Stomach (tissue), 9 donors: ENCODE results near the gene SCN4A. TPM values are rescaled to one million over a fixed set of nuclear protein-coding genes. Genes with fewer than 3 reads are reported as not detected.
"Not testable (repeated sequence)": the region's sequence is repeated elsewhere in the genome, so short reads cannot be mapped to it uniquely, and the experiment has no call there.

Experiments
- DNase-seq, 2 donors: peaks; one replicate each; pipeline versions ENCODE4 v3.0.0 to v3.0.0-alpha.2; 2013 to 2019
- H3K27ac ChIP-seq, 5 donors: fragments of 200-600 bp in 4 of 5; sonication (generic) in 4 of 5; one replicate each; pipeline ENCODE4 v1.5.1; 2013 to 2019; ENCODE audit warnings: mild to moderate bottlenecking in 1 of 5, moderate library complexity in 1 of 5
- H3K27me3 ChIP-seq, 3 donors: fragments of 200-600 bp; sonication (generic); one replicate each; pipeline ENCODE4 v1.5.1; 2017 to 2019; ENCODE audit warnings: mixed run types in 1 of 3
- H3K36me3 ChIP-seq, 4 donors: fragments of 200-600 bp; sonication (generic); 1 replicate in 3 of 4; 2 replicates in 1 of 4; pipeline ENCODE4 v1.5.1; 2016 to 2019
- H3K4me1 ChIP-seq, 4 donors: fragments of 200-600 bp; sonication (generic); one replicate each; pipeline ENCODE4 v1.5.1; 2016 to 2019
- H3K4me3 ChIP-seq, 4 donors: fragments of 200-600 bp; sonication (generic) in 3 of 4; one replicate each; pipeline ENCODE4 v1.5.1; 2016 to 2019; ENCODE audit warnings: mild to moderate bottlenecking in 1 of 4
- H3K9me3 ChIP-seq, 4 donors: fragments of 200-600 bp; sonication (generic); one replicate each; pipeline ENCODE4 v1.5.1; 2016 to 2019
- CTCF ChIP-seq, 7 experiments: fragments of 450-650 bp in 4 of 7; fragments of 200-600 bp in 3 of 7; sonication (generic) in 3 of 7; IDR thresholded peaks; one replicate each; pipeline ENCODE4 v1.5.1; 2016 to 2019; ENCODE audit warnings: antibody characterized with exemption in 7 of 7, control low read depth in 2 of 7, mild to moderate bottlenecking in 1 of 7
- EP300 ChIP-seq: sonication (generic); formaldehyde crosslinking; IDR thresholded peaks from one replicate; pipeline ENCODE4 v1.6.1; 2017; ENCODE audit warnings: antibody characterized with exemption
- POLR2A ChIP-seq, 4 donors: fragments of 450-650 bp; IDR thresholded peaks; one replicate each; pipeline ENCODE4 v1.6.1; 2016; ENCODE audit warnings: antibody characterized with exemption in 4 of 4, control low read depth in 2 of 4, mild to moderate bottlenecking in 1 of 4, moderate library complexity in 1 of 4
- POLR2AphosphoS5 ChIP-seq, 3 donors: sonication (generic); formaldehyde crosslinking; IDR thresholded peaks; one replicate each; pipeline ENCODE4 v1.6.1; 2016; ENCODE audit warnings: antibody characterized with exemption in 3 of 3
- WGBS, 5 donors: extraction: QIAGEN DNeasy Blood & Tissue Kit in 3 of 5; methylation state at CpG; one replicate each; pipeline versions ENCODE4 v1.1.5 to v1.1.7; 2013 to 2018; 5-methylcytosine and 5-hydroxymethylcytosine counted together
- intact Hi-C: fragments of 100-400 bp; cut with DNase I; formaldehyde crosslinking; loops from one replicate; pipeline ENCODE4 v1.15.1; 2023; ENCODE audit warnings: low total_unique reads
- polyA plus RNA-seq, 3 donors: library from polyadenylated mRNA; stranded (reverse); fragments of 200-250 nt; gene quantifications; one replicate each; pipeline ENCODE4 v1.2.3, GENCODE V29; 2013
- total RNA-seq, 5 donors: library from RNA; depleted of rRNA; stranded (reverse); fragments of >200 nt; gene quantifications; one replicate each; pipeline versions ENCODE4 v1.1.0 to v1.2.3, GENCODE V29; 2014 to 2016
- donor health status: healthy with polysubstance abuse.
- donor health status: Bipolar disorder and iron deficiency.
- donor health status: healthy.

Gene SCN4A
- total and polyA plus RNA-seq, 8 donors: 0.05 to 2.7 (median 0.74) TPM; not detected in 2

GRCh38 chr17:63919311-63919723, 53.4 kb downstream of the SCN4A start:
- H3K27ac ChIP-seq: no peak overlapping the region
- 42 to 48% (median 44%) methylated on average over 8 of the region's 8 CpGs for WGBS, 5 donors
- no peak for TF ChIP-seq POLR2A (IDR thresholded peaks at IDR 0.05)
- no peak for TF ChIP-seq EP300
- TF ChIP-seq CTCF (IDR thresholded peaks at IDR 0.05): peak in 6 of 7 experiments; percentile 86 to 98 (median 93)
- no peak for TF ChIP-seq POLR2AphosphoS5 (IDR thresholded peaks at IDR 0.05)
- peaks cover 0 to 19% (median 3%) of the 10 kb centered on the region in 3 donors for H3K27me3 ChIP-seq
- H3K9me3 ChIP-seq: no peaks in the 10 kb centered on the region
- DNase-seq: peak; percentile 63 to 83
- H3K4me1 ChIP-seq: peaks cover 0 to 4% (median 0%) of the 10 kb centered on the region in 4 donors
- H3K4me3 ChIP-seq: no peak overlapping the region
- no peaks in the 10 kb centered on the region for H3K36me3 ChIP-seq
- intact Hi-C loops: loop anchor here (10.0 kb wide), 1 partner anchor 215 kb away; the partner anchor contains the start of gene ERN1

GRCh38 chr17:63918789-63919305, 53.9 kb downstream of the SCN4A start, which contains the start of gene GH1:
Gene GH1, minus strand, starts transcription at chr17:63918839. Its CDS starts 63 bp downstream, at chr17:63918776.
- H3K4me3 ChIP-seq, H3K4me1 ChIP-seq, H3K9me3 ChIP-seq, DNase-seq, H3K27ac ChIP-seq, H3K36me3 ChIP-seq: not testable (repeated sequence)
- peaks cover 0 to 19% (median 3%) of the 10 kb centered on the region in 3 donors for H3K27me3 ChIP-seq
- intact Hi-C loops: loop anchor here (10.0 kb wide), 1 partner anchor 216 kb away; the partner anchor contains the start of gene ERN1
- WGBS, 5 donors: 44 to 51% (median 46%) methylated on average over 10 of the region's 10 CpGs

DNA sequence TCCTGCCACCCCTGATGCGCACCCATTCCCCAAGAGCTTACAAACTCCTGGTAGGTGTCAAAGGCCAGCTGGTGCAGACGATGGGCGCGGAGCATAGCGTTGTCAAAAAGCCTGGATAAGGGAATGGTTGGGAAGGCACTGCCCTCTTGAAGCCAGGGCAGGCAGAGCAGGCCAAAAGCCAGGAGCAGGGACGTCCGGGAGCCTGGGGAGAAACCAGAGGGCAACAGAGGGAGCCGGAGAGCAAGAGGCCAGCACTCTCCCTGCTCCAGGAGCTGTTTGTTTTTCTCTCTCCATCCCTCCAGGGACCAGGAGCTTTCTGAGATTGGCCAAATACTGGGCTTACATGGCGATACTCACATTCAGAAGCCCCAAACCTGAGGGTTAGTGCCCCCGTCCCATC, 54.4 kb downstream of the SCN4A start:
- intact Hi-C loops: loop anchor here (10.0 kb wide), 1 partner anchor 216 kb away; the partner anchor contains the start of gene ERN1
- 40 to 61% (median 51%) methylated on average over 7 to 10 of the region's 10 CpGs for WGBS, 5 donors
- DNase-seq: no peak

DNA sequence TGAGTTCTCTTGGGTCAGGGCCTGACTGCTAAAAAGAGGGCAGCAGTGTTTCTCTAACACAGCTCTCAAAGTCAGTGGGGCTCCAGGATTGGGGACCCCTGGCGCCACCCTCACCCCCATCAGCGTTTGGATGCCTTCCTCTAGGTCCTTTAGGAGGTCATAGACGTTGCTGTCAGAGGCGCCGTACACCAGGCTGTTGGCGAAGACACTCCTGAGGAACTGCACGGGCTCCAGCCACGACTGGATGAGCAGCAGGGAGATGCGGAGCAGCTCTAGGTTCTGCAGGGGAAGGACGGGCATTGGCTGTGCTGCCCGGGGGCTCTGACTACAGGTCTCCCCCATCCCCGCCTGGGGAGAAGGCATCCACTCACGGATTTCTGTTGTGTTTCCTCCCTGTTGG, 55.1 kb downstream of the SCN4A start:
- H3K4me3 ChIP-seq: no peak overlapping the region
- no peaks in the 10 kb centered on the region for H3K36me3 ChIP-seq
- H3K9me3 ChIP-seq: no peaks in the 10 kb centered on the region
- H3K27ac ChIP-seq: no peak overlapping the region
- WGBS, 5 donors: 69 to 88% (median 72%) methylated on average over 9 to 13 of the region's 13 CpGs
- peaks cover 0 to 4% (median 0%) of the 10 kb centered on the region in 4 donors for H3K4me1 ChIP-seq
- DNase-seq: no peak
- H3K27me3 ChIP-seq: peaks cover 0 to 19% (median 3%) of the 10 kb centered on the region in 3 donors
- intact Hi-C loops: loop anchor here (10.0 kb wide), 1 partner anchor 217 kb away; the partner anchor contains the start of gene ERN1
- TF ChIP-seq EP300: no peak
- no peak for TF ChIP-seq POLR2AphosphoS5 (IDR thresholded peaks at IDR 0.05)
- no peak for TF ChIP-seq CTCF (IDR thresholded peaks at IDR 0.05)
- no peak for TF ChIP-seq POLR2A (IDR thresholded peaks at IDR 0.05)

More for the DNA sequence above, 54.4 kb downstream of the SCN4A start:
- no peaks in the 10 kb centered on the region for H3K9me3 ChIP-seq
- peaks cover 0 to 19% (median 3%) of the 10 kb centered on the region in 3 donors for H3K27me3 ChIP-seq
- H3K27ac ChIP-seq: no peak overlapping the region
- H3K36me3 ChIP-seq: no peaks in the 10 kb centered on the region
- H3K4me3 ChIP-seq: no peak overlapping the region
- TF ChIP-seq POLR2A (IDR thresholded peaks at IDR 0.05) (no peak), EP300 (no peak), CTCF (IDR thresholded peaks at IDR 0.05) (no peak), POLR2AphosphoS5 (IDR thresholded peaks at IDR 0.05) (no peak)
- H3K4me1 ChIP-seq: peaks cover 0 to 4% (median 0%) of the 10 kb centered on the region in 4 donors

DNA sequence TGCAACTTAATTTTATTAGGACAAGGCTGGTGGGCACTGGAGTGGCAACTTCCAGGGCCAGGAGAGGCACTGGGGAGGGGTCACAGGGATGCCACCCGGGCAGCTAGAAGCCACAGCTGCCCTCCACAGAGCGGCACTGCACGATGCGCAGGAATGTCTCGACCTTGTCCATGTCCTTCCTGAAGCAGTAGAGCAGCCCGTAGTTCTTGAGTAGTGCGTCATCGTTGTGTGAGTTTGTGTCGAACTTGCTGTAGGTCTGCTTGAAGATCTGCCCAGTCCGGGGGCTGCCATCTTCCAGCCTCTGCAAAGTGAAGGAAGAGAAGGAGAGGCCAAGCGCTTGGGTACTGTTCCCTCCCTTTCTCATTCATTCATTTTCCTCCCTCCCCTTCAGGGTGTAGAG, 55.5 kb downstream of the SCN4A start:
- not testable (repeated sequence) for DNase-seq

More for the DNA sequence above, 55.5 kb downstream of the SCN4A start:
- peaks cover 0 to 19% (median 3%) of the 10 kb centered on the region in 3 donors for H3K27me3 ChIP-seq
- not testable (repeated sequence) for H3K4me3 ChIP-seq, H3K36me3 ChIP-seq, H3K4me1 ChIP-seq, H3K27ac ChIP-seq, H3K9me3 ChIP-seq
- intact Hi-C loops: loop anchor here (10.0 kb wide), 1 partner anchor 218 kb away; the partner anchor contains the start of gene ERN1
- 86 to 92% (median 90%) methylated on average over 8 to 11 of the region's 11 CpGs for WGBS, 5 donors
